Stomach smooth muscle (tissue), 2 donors: Measurements from ENCODE around the gene IGSF9.

Experiments
- H3K27ac ChIP-seq: one replicate; pipeline ENCODE4 v1.7.0; 2013; ENCODE audit warnings: mild to moderate bottlenecking, low read length, inconsistent platforms
- H3K27me3 ChIP-seq, 2 donors: one replicate each; pipeline ENCODE4 v1.7.0; 2013; ENCODE audit warnings: low read length in 2 of 2; ENCODE audit not compliant: insufficient read depth in 2 of 2, control insufficient read depth in 1 of 2
- H3K36me3 ChIP-seq, 2 donors: one replicate each; pipeline ENCODE4 v1.7.0; 2013; ENCODE audit warnings: low read length in 2 of 2; ENCODE audit not compliant: control insufficient read depth in 2 of 2, insufficient read depth in 2 of 2
- H3K4me1 ChIP-seq: one replicate; pipeline ENCODE4 v1.7.0; 2013; ENCODE audit warnings: low read length; ENCODE audit not compliant: control insufficient read depth, insufficient read depth
- H3K4me3 ChIP-seq, 2 donors: one replicate each; pipeline ENCODE4 v1.7.0; 2013; ENCODE audit warnings: low read length in 2 of 2
- H3K9ac ChIP-seq, 2 donors: one replicate each; pipeline ENCODE4 v1.7.0; 2013; ENCODE audit warnings: low read length in 2 of 2, mild to moderate bottlenecking in 1 of 2
- H3K9me3 ChIP-seq, 2 donors: one replicate each; pipeline ENCODE4 v1.7.0; 2013; ENCODE audit warnings: low read length in 2 of 2; ENCODE audit not compliant: control insufficient read depth in 2 of 2
- donor health status: healthy.
- donor health status: Pancreatic carcinoma.

The IGSF9 gene

GRCh38 chr1:159879977-159880376, 65.4 kb downstream of the IGSF9 start:
- Histone ChIP-seq H3K4me3 (no peak overlapping the region), H3K27ac (no peak overlapping the region), H3K9ac (no peak overlapping the region), H3K27me3 (peaks cover 0 to 3% of the 10 kb centered on the region in 2 donors), H3K4me1 (peaks cover 2% of the 10 kb centered on the region), H3K36me3 (no peaks in the 10 kb centered on the region), H3K9me3 (no peaks in the 10 kb centered on the region)

- Histone ChIP-seq H3K9me3 (no peaks in the 10 kb centered on the region), H3K36me3 (no peaks in the 10 kb centered on the region), H3K9ac (no peak overlapping the region), H3K4me1 (peaks cover 2% of the 10 kb centered on the region), H3K27me3 (peaks cover 0 to 6% of the 10 kb centered on the region in 2 donors), H3K27ac (no peak overlapping the region), H3K4me3 (no peak overlapping the region)
These were observed 66.3 kb downstream of the IGSF9 start for GRCh38 chr1:159879136-159879535.

- Histone ChIP-seq H3K36me3 (no peaks in the 10 kb centered on the region), H3K9ac (no peak overlapping the region), H3K4me3 (no peak overlapping the region), H3K27ac (no peak overlapping the region), H3K27me3 (peaks cover 0 to 6% of the 10 kb centered on the region in 2 donors), H3K4me1 (peaks cover 2% of the 10 kb centered on the region), H3K9me3 (no peaks in the 10 kb centered on the region)
These were observed 67.5 kb downstream of the IGSF9 start for GRCh38 chr1:159877695-159878444.
